ENCODE results near the gene ZNF639. TPM values are rescaled to one million over a fixed set of nuclear protein-coding genes. Genes with fewer than 3 reads are reported as not detected.

The ZNF639 gene
- total RNA-seq, 2 experiments from 2014 or later, result 35.1 to 35.4 TPM

DNA sequence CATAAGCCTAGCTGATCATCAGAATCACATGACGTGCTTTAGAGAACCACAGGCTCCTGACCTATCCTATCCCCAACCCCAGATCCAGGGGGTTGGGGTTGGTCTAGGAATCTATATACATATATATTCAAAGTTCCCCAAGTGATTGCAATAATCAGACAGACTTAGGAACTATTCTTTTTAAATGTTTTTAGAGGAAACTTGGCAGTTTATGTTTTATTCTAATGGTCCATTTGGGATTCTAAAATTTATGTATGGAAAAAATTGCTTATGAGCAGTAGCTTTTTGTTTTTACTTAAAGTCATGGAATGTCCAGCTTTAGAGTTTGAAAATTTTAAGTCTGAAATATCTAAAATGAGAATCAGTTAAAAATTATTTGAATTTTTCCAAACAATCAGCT is 46.8 kb downstream of the ZNF639 start:
- intact Hi-C loops (cut with micrococcal nuclease), result no loop called here
- Mint-ChIP-seq H3K27me3 (no peaks in the 10 kb centered on the region), H3K9me3 (no peaks in the 10 kb centered on the region), H3K36me3 (ENCODE audit: low read depth) (peaks cover 22% of the 10 kb centered on the region), H3K27ac (no peak overlapping the region), H3K4me1 (ENCODE audit: low read depth) (no peaks in the 10 kb centered on the region), H3K4me3 (no peak overlapping the region)
- DNase-seq (no peak), ATAC-seq (no peak)
- POLR2A ChIA-PET, result no interaction called here
- TF ChIP-seq, protein P1, sequence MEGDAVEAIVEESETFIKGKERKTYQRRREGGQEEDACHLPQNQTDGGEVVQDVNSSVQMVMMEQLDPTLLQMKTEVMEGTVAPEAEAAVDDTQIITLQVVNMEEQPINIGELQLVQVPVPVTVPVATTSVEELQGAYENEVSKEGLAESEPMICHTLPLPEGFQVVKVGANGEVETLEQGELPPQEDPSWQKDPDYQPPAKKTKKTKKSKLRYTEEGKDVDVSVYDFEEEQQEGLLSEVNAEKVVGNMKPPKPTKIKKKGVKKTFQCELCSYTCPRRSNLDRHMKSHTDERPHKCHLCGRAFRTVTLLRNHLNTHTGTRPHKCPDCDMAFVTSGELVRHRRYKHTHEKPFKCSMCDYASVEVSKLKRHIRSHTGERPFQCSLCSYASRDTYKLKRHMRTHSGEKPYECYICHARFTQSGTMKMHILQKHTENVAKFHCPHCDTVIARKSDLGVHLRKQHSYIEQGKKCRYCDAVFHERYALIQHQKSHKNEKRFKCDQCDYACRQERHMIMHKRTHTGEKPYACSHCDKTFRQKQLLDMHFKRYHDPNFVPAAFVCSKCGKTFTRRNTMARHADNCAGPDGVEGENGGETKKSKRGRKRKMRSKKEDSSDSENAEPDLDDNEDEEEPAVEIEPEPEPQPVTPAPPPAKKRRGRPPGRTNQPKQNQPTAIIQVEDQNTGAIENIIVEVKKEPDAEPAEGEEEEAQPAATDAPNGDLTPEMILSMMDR (IDR thresholded peaks at IDR 0.05), result no peak
- CTCF ChIA-PET, result interaction anchor here (0.7 kb wide), 1 partner anchor 16 kb away, joined by 3 read pairs; no protein-coding TSS in a partner anchor

DNA sequence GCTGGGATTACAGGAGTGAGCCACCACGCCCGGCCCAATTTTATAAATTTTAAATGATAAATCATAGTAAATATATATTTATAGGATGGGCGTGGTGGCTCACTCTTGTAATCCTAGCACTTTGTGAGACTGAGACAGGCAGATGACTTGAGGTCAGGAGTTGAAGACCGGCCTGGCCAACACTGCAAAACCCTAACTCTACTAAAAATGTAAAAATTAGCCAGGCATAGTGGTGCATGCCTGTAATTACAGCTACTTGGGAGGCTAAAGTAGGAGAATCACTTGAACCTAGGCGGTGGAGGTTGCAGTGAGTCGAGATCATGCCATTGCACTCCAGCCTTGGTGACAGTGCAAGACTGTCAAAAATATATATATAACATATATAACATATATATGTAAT is 51.1 kb downstream of the ZNF639 start:
- no peak for ATAC-seq
- no peaks in the 10 kb centered on the region for H3K4me1 Mint-ChIP-seq (ENCODE audit: low read depth)
- intact Hi-C loops (cut with micrococcal nuclease), result no loop called here
- DNase-seq, result no peak
- H3K27me3 Mint-ChIP-seq, result no peaks in the 10 kb centered on the region
- TF ChIP-seq, protein P1 (IDR thresholded peaks at IDR 0.05), result no peak
- no peak overlapping the region for H3K27ac Mint-ChIP-seq
- CTCF ChIA-PET, result no interaction called here
- H3K9me3 Mint-ChIP-seq, result no peaks in the 10 kb centered on the region
- H3K4me3 Mint-ChIP-seq, result no peak overlapping the region
- H3K36me3 Mint-ChIP-seq (ENCODE audit: low read depth), result peaks cover 19% of the 10 kb centered on the region
- POLR2A ChIA-PET, result no interaction called here

DNA sequence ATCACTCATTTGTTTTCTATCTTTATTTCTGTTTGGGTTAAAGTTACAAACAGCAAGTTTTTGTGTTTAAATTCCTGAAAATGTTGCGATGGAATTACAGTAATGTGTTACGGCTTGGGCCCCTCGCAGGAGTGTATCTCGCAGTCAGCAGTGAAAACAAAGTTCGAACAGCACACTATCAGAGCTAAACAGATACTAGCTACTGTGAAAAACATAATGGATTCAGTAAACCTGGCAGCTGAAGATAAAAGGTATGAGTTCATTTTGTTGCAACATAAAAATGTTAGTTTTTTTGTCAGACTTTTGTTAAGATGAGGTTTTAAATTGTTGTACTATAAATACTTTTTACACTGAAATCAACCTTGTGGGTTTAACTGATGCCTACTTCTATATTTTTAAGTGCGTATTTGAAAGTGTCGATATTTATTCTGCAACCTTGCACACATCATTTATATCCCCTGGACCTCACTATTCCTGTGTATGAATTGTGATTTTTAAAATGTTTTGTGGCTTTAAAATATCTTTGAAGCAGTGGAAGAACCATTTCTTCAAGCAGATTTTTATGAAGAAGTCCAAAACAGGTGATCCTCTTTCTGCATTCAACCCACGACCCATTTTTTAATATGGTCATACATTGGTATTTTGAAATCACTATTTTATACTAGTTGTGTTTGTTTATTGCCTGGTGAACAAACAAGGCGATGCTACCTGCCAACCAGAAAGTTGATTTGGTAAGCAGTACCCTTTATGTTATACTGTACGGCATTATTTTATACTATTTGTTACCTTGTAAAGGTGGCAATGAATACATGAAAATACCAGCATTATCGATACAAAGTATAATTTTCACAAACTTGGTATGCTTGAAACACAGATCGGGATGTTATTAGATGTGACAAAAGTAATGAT is 52.5 kb downstream of the ZNF639 start:
- H3K9me3 Mint-ChIP-seq, result no peaks in the 10 kb centered on the region
- ATAC-seq, result no peak
- TF ChIP-seq, protein P1 (IDR thresholded peaks at IDR 0.05), result no peak
- peaks cover 26% of the 10 kb centered on the region for H3K36me3 Mint-ChIP-seq (ENCODE audit: low read depth)
- H3K4me3 Mint-ChIP-seq, result no peak overlapping the region
- CTCF ChIA-PET, result no interaction called here
- H3K27me3 Mint-ChIP-seq, result no peaks in the 10 kb centered on the region
- POLR2A ChIA-PET, result no interaction called here
- no peak overlapping the region for H3K27ac Mint-ChIP-seq
- H3K4me1 Mint-ChIP-seq (ENCODE audit: low read depth), result no peaks in the 10 kb centered on the region
- no peak for DNase-seq
- intact Hi-C loops (cut with micrococcal nuclease), result no loop called here

DNA sequence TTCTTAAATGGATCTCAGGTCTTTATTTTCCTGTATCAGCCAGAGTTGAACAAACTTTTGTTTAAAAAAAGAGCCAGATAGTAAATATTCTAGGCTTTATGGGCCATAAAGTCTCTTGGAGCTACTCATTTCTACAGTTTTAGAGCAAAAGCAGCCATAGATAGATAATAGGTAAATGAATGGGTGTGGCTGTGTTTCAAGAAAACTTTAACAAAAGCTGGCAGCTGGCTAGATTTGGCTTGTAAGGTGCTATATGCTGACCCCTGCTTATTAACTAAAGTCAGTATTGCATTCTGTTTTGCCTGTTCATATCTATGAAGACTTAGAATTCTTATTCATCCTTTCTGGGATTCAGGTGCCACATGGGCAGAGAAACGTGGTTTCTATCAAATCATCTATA is 53.6 kb downstream of the ZNF639 start:
- DNase-seq, result no peak

More for the DNA sequence above, 53.6 kb downstream of the ZNF639 start:
- Mint-ChIP-seq H3K27ac (no peak overlapping the region), H3K36me3 (ENCODE audit: low read depth) (peaks cover 28% of the 10 kb centered on the region), H3K4me3 (no peak overlapping the region), H3K9me3 (no peaks in the 10 kb centered on the region), H3K27me3 (no peaks in the 10 kb centered on the region), H3K4me1 (ENCODE audit: low read depth) (no peaks in the 10 kb centered on the region)
- ATAC-seq, result no peak
- ChIA-PET CTCF (no interaction called here), POLR2A (interaction anchor here (0.8 kb wide), 1 partner anchor 52 kb away, joined by 3 read pairs; no protein-coding TSS in a partner anchor)
- intact Hi-C loops (cut with micrococcal nuclease), result no loop called here
- TF ChIP-seq, protein P1 (IDR thresholded peaks at IDR 0.05), result no peak

Other genes with a start within 250 kb of the ZNF639 start
- gene PIK3CA, start 174.7 kb upstream of the ZNF639 start, total RNA-seq, result 10 to 100 TPM; 14.1 to 20.8 TPM
- under 1 TPM; 0.34 TPM for gene KCNMB3, start 71.9 kb upstream of the ZNF639 start, total RNA-seq
- 10 to 100 TPM; 31.9 to 34.8 TPM for gene MFN1, start 24.7 kb downstream of the ZNF639 start, total RNA-seq
- 1 to 10 TPM; 1.1 to 1.3 TPM for gene GNB4, start 128.4 kb downstream of the ZNF639 start, total RNA-seq
- gene ACTL6A, start 239.9 kb downstream of the ZNF639 start, total RNA-seq, result 10 to 100 TPM; 87.1 to 88.4 TPM